Measurements from ENCODE around the gene CST2.
"Not testable (repeated sequence)": the region's sequence is repeated elsewhere in the genome, so short reads cannot be mapped to it uniquely, and the experiment has no call there.

CST2 gene, protein sequence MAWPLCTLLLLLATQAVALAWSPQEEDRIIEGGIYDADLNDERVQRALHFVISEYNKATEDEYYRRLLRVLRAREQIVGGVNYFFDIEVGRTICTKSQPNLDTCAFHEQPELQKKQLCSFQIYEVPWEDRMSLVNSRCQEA

DNA sequence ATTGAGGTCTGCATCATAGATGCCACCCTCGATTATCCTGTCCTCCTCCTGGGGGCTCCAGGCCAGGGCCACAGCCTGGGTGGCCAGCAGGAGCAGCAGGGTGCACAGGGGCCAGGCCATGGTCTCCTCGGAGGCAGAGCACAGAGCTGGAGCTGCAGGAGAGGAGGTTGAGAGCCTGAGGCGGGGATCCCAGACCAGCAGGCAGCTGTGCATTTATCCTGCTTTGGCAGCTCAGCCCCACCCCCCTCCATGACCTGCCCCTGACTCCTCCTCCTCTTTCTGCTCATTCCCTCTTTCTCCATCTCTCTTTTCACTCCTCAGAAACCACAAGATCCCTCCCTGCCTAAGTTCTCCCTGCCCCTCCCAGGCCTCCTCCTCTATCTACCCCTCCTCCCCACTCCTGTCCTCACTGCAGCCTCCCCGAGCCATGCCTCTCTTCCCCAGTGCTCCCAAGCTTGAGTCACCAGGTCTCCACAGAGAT lies at the start of gene CST2:
Gene CST2, minus strand, starts transcription at position 189 of the 481 bp plus-strand sequence. Its CDS starts 69 bp downstream, at position 120.
- peak; percentile 22 for DNase-seq

DNA sequence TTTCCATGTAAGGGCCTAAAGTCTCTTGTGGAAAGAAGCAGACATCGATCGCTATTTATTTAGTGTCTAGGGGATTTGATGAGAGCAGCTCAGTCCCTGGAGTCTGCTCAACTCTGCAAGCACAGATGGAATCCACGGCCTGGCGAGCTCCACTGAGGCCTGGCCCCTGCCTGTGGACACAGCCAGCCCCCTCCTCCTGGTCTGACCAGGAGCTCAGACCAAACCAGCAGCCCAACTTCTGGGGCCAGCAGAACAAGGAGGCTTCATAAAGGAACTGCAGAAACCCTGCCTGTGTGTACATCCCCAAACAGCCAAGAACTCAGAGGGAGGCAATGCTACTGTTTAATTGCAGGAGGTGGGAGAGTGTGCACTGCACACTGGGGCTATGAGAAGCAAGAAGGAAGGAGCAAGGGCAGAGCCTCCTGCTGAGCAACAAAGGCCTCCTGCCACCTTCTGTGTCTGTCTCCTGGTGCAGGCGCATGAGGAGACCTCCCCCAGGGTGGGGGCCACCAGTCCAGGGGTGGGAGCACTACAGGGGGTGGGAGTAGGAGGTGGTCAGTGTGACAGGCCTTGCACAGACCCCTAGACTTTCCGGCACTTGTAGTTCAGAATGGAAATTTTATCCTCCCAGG lies 49.2 kb upstream of the CST2 start:
- DNase-seq = no peak

DNA sequence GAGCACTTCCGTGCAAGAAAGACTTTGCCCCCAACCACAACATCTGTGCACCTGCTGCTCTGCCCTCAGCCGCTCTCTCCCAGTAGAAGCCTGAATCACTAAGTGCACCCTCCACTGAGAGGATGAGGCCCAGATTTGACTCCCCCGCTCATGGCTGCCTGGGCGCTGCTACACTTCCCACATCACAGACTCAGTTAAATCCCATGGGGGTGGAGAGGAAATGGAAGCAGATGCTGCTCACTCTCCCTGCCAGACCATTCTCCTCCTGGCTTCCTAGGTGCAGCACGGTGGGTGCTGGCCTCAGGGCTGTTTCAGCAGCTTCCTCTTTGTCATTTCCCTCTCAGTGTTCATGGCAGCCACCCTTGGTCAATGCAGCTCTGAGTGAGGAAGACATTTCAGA lies 48.2 kb upstream of the CST2 start:
- DNase-seq = no peak

DNA sequence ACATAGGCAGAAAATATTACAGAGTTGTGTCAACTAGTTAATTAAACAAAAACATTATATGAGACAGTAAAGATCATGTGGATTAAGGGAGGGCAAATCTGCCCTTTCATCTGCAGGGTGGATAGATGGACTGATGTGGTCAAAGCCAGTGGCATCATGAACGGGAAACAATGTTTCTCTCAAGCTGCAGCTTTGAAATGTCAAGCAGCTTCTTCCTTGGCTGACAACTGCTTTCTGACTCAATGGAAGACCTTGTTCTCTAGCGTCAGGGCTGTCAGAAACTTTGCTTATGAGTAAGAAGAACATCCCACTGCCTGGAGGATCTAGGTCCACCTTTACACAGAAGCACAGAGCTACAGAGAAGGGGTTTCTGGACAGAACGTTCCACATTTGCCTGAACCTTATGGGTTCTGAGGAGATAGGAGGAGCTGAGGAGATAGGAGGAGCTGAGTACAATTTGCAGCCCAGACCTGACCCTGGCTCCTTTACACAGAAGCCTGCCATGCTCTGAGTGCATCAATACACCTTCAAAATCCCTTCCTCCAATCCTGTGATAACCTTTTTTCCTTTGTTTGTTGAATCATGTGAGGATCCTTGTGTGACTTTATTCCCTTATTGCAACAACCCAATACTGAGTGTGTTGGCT lies 47.0 kb upstream of the CST2 start:
- no peak for DNase-seq

DNA sequence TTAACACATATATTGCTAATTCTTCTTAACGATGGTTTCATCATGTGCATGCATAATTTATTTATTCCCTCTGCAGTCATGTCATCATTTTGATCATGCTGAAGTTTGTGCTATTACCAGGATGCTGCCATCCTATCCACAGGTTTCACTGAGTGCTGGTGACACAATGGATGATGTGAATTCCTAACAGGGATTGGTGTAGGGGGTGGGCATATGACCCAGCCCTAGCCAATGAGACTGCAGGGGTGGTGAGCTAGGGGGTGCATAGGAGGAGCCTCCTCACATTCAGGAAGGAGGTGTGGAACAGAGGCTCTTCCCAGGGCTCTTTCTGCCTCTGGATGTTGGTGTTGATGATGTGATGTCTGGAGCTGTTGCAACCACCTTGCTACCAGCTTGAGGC lies 45.5 kb upstream of the CST2 start:
- DNase-seq = no peak

DNA sequence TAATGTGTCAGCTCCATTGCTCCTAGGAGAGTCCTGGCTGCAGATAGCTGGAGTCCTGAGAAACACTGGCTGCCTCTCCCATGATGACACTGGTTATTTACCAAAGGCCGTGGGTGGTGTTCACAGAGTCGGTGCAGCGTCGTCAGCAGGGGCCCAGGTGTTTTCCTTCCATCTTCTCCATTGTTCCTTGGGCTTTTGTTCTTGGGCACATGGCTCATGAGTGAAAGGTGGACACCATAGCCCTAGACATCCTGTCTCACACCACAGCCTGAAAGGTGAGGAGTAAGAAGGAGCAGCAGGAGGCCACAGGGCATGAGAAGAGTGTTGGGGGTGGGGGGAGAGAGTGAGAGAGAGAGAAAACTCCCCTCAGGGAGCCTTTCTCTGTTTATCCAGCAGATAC lies 43.9 kb upstream of the CST2 start:
- DNase-seq = no peak

DNA sequence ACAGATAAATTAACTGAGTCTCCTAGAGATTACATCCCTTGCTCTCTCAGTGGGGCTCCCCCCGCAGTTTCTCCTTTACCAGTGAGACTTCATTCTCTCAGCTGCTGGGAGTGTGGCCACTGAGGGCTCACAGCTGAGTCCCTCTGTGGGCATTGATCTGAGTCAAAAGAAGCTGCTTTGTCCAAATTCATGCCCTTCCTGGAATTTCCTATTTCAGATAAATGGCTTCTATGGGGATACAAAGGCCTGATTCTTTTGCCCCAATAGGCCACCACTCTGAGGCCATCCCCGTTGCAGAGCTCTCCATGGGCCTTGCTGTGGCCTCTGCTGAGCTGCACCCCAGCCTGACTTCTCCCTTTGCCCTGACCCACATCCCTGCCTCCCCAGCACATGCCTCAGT lies 43.0 kb upstream of the CST2 start:
- DNase-seq = no peak

DNA sequence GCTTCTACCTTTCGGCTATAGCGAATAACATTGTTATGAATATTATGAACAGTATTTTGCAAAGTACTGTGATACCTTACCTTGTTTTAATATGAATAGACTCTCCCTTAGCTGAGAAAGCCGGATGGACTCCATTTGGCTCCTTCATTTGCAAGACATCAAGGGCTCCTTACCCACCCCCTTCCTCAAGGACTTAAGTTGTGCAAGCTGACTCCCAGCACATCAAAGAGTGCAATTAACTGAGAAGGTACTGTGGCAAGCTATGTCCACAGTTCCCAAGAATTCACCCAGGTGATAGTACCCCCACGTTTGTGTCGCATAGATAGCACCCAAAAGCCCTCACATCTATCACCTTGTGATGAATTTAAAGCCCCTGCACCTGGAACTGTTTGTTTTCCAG lies 41.8 kb upstream of the CST2 start:
- DNase-seq = no peak

DNA sequence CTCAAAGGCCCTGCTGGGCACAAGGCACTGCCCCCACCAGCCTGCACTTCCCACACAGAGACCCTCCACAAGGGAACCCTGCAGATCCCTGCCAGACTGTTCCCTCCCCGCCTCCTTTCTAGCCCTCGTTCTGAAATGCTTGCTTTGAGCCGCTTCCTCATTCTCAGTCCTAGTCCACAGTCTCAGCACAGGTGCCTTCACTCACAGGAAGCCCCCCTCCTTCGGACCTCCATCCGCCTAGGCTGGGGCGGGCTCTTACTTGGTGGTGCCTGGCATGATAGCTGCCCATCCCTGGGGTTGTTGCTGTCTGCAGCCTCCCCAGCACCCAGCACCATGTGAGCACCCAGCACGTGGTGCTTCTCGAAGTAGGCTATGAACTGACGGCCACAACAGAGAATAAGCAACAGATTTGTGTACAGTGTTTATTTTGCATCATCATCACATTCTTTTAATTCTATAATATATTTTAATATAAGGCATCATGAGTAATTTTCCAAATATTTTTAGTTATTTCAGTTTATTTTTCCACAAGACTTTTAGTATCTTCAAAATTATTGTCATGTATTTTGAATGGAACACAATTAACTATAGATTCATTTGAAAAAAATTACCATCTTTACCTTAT lies 40.7 kb upstream of the CST2 start:
- DNase-seq = no peak

DNA sequence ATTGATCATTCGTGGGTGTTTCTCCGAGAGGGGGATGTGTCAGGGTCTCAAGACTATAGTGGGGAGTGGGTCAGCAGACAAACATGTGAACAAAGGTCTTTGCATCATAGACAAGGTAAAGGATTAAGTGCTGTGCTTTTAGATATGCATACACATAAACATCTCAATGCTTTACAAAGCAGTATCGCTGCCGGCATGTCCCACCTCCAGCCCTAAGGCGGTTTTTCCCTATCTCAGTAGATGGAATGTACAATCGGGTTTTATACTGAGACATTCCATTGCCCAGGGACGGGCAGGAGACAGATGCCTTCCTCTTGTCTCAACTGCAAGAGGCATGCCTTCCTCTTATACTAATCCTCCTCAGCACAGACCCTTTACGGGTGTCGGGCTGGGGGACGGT lies 34.2 kb upstream of the CST2 start:
- not testable (repeated sequence) for DNase-seq

DNA sequence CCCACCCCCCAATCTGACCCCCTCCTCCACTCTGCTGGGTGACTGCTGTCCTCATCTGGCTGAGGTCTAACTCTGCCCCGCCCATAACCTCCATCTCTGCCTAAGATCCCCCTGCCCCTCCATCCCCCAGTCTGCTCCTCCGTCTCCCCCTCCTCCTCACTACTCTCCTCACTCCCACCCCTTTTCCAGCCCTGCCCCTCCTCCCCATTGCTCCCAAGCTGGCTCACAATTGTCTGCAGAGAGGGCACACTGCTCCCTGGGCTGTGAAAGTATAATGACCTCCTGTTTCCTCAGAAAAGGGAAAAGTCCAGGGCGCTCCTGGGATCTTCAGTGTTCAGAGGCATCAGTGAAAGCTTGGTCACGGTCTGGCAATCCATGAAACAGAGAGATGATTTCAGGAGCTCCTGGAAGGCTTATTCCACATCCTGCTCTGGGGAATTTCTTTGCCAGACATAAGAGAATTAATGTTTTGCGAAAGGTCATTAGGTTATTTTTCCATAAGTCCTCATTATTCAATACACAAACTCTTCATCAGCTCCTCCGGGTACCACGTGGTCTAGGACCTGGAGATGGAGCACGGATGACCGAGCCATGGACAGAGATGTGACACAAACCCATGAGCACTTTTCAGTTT lies 31.6 kb upstream of the CST2 start:
- no peak for DNase-seq

DNA sequence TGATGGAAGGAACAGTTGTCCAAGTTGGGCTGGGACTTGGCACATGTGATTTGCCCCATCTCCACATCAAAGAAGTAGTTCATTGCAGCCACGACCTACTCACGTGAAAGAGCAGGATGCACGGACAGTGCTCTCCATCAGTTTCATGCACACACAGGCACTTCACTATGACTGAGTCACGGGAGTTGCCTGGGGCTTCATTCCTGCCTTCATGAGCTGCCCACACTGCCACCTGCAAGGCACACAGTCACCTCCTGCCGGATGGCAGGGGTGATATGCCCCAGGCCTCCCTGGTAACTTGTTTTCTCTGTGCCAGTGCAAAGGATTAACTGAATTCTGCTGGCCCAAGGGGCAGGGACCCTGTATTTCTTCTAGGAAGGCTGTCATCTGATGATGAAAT lies 30.2 kb upstream of the CST2 start:
- no peak for DNase-seq

DNA sequence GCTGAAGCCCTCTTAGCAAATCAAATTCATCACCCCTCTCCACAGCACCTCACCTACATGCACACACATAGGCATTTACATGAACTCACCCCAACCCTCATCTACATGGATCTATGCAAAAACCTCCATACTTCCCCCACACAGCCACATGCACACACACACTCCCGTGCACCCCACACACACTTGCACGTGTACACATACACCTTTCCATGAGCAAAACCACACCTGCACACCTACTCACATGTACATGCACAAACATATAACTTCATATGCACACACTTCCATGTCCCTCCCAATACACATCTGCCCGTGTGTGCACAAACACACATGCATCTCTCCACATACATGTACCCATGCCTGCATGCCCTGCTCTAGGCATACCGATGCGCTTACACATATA lies 29.7 kb upstream of the CST2 start:
- no peak for DNase-seq

DNA sequence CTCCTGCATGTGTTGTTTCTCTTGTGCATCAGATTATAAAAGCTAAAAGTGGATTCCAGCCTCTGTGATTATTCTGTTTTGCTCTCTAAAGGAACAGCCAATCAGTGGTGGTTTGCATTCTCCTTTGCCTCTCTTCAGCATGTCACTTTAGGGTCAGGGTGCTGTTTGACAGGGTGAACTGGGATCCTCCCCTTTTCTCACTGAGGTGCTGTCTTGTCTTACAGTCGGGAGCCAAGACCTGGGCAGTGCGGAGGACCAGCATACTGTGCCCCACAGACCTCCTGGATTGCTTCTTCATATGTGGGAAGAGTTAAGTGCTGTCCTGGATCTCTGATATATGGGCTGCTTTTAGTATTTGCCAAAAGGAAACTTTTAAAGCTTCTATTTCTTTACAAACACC lies 15.2 kb upstream of the CST2 start:
- DNase-seq = no peak

DNA sequence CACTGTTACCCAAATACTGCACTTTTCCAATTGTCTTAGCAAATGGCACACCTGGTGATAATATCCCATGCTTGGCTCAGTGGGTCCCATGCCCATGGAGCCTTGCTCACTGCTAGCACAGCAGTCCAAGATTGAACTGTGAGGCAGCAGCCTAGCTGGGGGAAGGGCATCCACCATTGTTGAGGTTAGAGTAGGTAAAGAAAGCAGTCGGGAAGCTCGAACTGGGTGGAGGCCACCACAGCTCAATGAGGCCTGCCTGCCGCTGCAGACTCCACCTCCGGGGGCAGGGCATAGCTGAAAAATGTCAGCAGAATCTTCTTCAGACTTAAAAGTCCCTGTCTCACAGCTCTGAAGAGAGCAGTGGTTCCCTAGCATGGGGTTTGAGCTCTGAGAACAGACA lies 9.2 kb upstream of the CST2 start:
- no peak for DNase-seq

DNA sequence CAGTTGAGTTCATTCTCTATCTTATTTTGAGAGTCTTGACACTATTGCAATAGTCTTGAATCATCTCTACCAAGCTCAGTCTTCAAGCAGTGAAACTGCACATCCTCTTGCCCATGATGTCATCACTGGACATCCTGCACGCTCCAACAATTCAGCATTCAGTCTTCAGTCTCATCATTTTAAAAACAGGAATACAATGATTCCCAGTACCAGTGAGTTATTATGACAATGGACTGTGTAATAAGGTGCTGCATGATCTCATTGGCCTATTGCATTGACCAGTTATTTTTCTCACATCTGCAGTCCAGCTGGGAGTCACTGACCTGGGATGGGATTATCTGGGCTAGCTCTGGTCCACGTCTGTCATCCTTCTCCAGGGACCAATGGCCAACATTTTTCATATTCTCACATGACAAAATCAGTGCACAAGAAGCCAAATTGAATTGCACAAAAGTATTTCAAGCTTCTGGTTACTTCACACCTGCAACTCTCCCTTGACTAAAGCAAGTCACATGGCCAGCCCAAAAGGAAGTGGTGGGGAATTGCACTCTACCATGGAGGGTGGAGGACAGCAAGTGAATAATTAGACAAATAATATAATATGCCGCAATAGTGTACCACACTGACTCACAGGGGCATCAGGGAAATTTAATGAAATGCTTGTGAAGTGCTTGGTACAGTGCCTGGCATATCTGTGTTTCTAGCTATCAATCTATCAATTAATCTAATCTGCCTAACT lies 6.4 kb upstream of the CST2 start:
- DNase-seq = no peak

DNA sequence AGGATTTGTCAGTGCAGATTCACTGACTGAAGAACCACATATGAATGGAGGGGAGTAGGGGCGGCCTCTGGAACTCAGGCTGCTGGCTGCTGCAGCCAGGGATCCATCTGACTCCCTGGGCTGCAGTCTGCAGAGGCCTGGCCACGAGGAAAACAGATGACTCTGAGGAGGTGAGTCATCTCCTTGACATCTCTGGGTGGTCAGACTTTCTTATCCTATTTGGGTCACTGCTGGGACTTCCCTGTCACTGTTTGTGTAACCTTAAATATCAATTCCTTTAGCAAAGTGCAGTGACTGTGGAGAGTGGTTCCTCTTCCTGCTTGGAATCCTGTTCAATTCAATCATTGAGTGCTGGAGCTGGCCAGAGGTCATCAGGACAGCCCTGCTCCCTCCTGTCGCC lies 5.4 kb upstream of the CST2 start:
- peak; percentile 68 for DNase-seq

DNA sequence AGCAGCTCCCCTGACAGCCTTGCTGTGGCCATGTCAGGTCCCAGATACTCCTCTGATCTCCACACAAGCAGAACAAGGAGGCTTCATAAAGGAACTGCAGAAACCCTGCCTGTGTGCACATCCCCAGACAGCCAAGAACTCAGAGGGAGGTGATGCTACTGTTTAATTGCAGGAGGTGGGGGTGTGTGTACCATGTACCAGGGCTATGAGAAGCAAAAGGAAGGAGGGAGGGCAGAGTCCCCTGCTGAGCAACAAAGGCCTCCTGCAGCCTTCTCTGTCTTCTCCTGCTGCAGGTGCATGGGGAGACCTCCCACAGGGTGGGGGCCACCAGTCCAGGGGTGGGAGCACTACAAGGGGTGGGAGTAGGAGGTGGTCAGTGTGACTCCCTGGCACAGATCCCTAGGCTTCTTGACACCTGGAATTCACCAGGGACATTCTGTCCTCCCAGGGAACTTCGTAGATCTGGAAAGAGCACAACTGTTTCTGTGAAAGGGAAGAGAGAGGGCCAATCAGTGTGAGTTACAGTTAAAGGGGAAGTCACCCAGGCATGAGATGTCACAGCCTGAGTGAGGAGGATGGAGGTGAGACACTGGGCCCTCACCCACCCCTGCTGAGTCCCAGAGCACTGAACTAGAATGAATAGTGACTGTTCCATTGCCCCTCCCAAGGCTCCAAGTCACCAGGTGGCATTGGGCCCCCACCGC lies 2.8 kb downstream of the CST2 start:
- no peak for DNase-seq

DNA sequence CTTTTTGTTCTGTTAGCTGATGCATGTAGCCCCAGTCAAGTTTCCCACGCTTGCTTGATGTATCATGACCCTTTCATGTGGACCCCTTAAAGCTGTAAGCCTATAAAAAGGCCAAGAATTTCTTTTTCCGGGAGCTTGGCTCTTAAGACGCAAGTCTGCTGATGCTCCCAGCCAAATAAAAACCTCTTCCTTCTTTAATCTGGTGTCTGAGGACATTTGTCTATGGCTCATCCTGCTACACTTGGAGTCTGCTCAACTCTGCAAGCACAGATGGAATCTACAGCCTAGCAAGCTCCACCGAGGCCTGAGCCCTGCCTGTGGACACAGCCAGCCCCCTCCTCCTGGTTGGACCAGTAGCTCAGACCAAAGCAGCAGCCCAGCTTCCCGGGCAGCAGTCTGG lies 3.4 kb downstream of the CST2 start:
- no peak for DNase-seq

DNA sequence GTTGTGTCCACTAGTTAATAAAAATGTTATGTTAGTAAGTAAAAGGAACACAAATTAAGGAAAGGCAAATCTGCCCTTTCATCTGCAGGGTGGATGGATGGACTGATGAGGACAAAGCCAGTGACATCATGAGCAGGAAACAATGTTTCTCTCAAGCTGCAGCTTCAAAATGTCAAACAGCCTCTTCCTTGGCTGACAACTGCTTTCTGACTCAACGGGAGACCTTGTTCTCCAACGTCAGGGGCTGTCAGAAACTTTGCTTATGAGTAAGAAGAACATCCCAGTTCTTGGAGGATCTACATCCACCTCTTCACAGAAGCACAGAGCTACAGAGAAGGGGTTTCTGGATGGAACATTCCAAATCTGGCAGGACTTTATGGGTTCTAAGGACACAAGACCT lies 6.0 kb downstream of the CST2 start:
- peak; percentile 13 for DNase-seq

DNA sequence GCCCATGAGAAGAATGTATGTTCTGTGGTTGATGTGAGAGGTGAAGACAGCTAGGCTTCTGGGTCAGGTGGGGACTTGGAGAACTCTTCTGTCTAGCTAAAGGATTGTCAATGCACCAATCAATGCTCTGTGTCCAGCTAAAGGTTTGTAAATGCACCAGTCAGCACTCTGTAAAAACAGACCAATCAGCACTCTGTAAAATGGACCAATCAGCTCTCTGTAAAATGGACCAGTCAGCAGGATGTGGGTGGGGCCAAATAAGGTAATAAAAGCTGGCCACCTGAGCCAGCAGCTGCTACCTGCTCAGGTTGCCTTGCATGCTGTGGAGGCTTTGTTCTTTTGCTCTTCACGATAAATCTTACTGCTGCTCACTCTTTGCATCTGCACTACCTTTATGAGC lies 15.0 kb downstream of the CST2 start:
- not testable (repeated sequence) for DNase-seq

DNA sequence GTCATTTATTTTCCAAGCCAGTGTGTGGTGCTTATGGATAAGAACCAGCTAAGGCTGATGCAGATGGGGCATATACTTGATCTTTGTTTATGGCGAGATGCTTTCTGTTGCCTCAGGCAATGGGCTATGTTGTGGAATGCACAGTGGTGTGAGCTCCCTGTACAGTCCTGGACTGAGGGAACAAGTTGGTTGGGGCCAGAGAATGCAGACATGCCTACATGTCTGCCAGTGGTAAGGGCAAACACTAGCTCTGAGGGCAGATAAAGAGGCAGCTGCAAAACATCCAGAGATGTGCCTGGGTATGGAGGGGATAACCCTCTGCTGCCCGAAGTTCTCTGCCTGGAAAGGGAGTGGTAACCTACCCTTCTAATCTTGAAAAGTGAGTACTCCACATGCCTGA lies 16.2 kb downstream of the CST2 start:
- not testable (repeated sequence) for DNase-seq
